Measurements from ENCODE around the gene ADORA3.

The ADORA3 gene

GRCh38 chr1:111506561-111506960 lies 3.1 kb upstream of the ADORA3 start:
- Histone ChIP-seq H3K27ac (ENCODE audit: low read depth, low read length) (no peak overlapping the region), H3K9me3 (ENCODE audit: control insufficient read depth, insufficient read depth, low read length) (no peaks in the 10 kb centered on the region), H3K4me1 (ENCODE audit: control insufficient read depth, insufficient read depth, low read length) (peaks cover 12% of the 10 kb centered on the region), H3K27me3 (ENCODE audit: control insufficient read depth, insufficient read depth, low read length) (no peaks in the 10 kb centered on the region), H3K9ac (ENCODE audit: low read depth, low read length) (no peak overlapping the region), H3K36me3 (ENCODE audit: control insufficient read depth, insufficient read depth, low read length) (no peaks in the 10 kb centered on the region), H3K4me3 (ENCODE audit: low read depth, low read length) (no peak overlapping the region)

DNA sequence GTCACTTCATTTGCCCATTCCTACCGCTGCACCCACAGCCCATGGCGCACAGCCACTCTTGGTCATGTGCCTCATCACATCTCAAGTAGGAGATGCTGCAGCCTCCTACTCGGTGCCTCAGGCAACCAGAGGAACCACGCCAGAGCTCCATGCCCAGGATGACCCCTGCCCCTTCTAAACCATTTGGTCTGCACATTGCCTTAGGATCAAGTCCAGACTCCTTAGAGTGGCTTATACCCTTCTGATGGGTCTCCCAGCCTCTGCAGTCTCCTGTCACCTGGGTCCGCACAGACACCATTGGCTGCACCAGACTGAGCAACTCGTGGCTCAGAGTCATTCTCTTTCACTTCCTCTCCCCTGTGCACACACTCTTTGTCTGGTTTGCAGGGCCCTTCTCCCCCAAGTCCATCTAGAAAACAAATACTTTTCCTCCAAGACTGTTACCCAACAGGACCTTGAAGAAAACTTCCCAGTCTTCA lies 2.2 kb upstream of the ADORA3 start:
- Histone ChIP-seq H3K9ac (ENCODE audit: low read depth, low read length) (no peak overlapping the region), H3K36me3 (ENCODE audit: control insufficient read depth, insufficient read depth, low read length) (no peaks in the 10 kb centered on the region), H3K27me3 (ENCODE audit: control insufficient read depth, insufficient read depth, low read length) (no peaks in the 10 kb centered on the region), H3K9me3 (ENCODE audit: control insufficient read depth, insufficient read depth, low read length) (no peaks in the 10 kb centered on the region), H3K4me1 (ENCODE audit: control insufficient read depth, insufficient read depth, low read length) (peaks cover 12% of the 10 kb centered on the region), H3K4me3 (ENCODE audit: low read depth, low read length) (no peak overlapping the region), H3K27ac (ENCODE audit: low read depth, low read length) (no peak overlapping the region)

DNA sequence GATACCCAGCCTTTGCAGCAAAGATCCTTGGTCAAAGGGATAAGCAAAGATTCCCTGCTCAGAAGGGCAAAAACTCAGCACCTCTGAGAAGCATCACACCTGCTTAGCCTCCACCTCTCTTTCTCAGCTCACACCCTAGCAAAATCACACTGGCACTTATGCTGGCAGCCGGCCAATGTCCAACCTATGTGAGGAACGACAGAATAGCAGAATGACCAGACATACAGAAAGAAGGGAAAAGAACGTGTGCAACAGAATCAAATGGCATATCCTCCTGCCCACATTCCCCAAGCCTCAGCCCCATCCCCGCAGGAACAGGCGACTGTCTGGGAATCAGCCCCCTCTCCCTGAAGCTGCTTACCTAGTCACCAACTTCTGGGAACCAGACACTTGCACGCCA lies 664 bp upstream of the ADORA3 start:
- Histone ChIP-seq H3K27ac (ENCODE audit: low read depth, low read length) (no peak overlapping the region), H3K4me1 (ENCODE audit: control insufficient read depth, insufficient read depth, low read length) (peaks cover 12% of the 10 kb centered on the region), H3K4me3 (ENCODE audit: low read depth, low read length) (no peak overlapping the region), H3K9me3 (ENCODE audit: control insufficient read depth, insufficient read depth, low read length) (no peaks in the 10 kb centered on the region), H3K27me3 (ENCODE audit: control insufficient read depth, insufficient read depth, low read length) (no peaks in the 10 kb centered on the region), H3K9ac (ENCODE audit: low read depth, low read length) (no peak overlapping the region), H3K36me3 (ENCODE audit: control insufficient read depth, insufficient read depth, low read length) (no peaks in the 10 kb centered on the region)

- Histone ChIP-seq H3K9ac (ENCODE audit: low read depth, low read length) (no peak overlapping the region), H3K27ac (ENCODE audit: low read depth, low read length) (no peak overlapping the region), H3K4me1 (ENCODE audit: control insufficient read depth, insufficient read depth, low read length) (no peaks in the 10 kb centered on the region), H3K27me3 (ENCODE audit: control insufficient read depth, insufficient read depth, low read length) (no peaks in the 10 kb centered on the region), H3K9me3 (ENCODE audit: control insufficient read depth, insufficient read depth, low read length) (no peaks in the 10 kb centered on the region), H3K36me3 (ENCODE audit: control insufficient read depth, insufficient read depth, low read length) (no peaks in the 10 kb centered on the region), H3K4me3 (ENCODE audit: low read depth, low read length) (no peak overlapping the region)
These were observed 1.8 kb downstream of the ADORA3 start for GRCh38 chr1:111501645-111502044.

GRCh38 chr1:111499026-111499785 lies 4.2 kb downstream of the ADORA3 start:
- Histone ChIP-seq H3K9ac (ENCODE audit: low read depth, low read length) (no peak overlapping the region), H3K36me3 (ENCODE audit: control insufficient read depth, insufficient read depth, low read length) (no peaks in the 10 kb centered on the region), H3K4me3 (ENCODE audit: low read depth, low read length) (no peak overlapping the region), H3K9me3 (ENCODE audit: control insufficient read depth, insufficient read depth, low read length) (no peaks in the 10 kb centered on the region), H3K4me1 (ENCODE audit: control insufficient read depth, insufficient read depth, low read length) (no peaks in the 10 kb centered on the region), H3K27ac (ENCODE audit: low read depth, low read length) (no peak overlapping the region), H3K27me3 (ENCODE audit: control insufficient read depth, insufficient read depth, low read length) (no peaks in the 10 kb centered on the region)

DNA sequence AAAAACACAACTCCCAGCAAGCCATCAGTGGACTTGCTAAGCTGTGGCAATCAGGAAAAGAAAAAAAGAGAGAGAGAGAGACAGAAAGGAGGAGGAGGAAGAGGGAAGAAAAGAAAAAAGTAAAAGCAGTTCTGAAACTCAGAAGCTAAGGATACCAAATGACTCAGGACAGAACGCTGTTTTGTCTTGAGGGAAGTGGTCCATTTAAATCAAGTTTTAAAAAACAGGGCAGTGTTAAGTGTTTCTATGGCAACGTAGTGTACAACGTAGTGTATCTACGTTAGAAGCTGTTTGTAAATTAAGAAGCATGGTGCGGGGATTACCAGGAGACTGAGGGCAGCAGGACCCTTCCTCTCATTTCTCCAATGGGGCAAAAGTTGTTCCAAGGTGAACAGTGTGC lies 5.8 kb downstream of the ADORA3 start:
- Histone ChIP-seq H3K27ac (ENCODE audit: low read depth, low read length) (no peak overlapping the region), H3K27me3 (ENCODE audit: control insufficient read depth, insufficient read depth, low read length) (no peaks in the 10 kb centered on the region), H3K9ac (ENCODE audit: low read depth, low read length) (no peak overlapping the region), H3K9me3 (ENCODE audit: control insufficient read depth, insufficient read depth, low read length) (no peaks in the 10 kb centered on the region), H3K4me1 (ENCODE audit: control insufficient read depth, insufficient read depth, low read length) (no peaks in the 10 kb centered on the region), H3K36me3 (ENCODE audit: control insufficient read depth, insufficient read depth, low read length) (no peaks in the 10 kb centered on the region), H3K4me3 (ENCODE audit: low read depth, low read length) (no peak overlapping the region)

GRCh38 chr1:111496398-111496797 lies 7.0 kb downstream of the ADORA3 start:
- Histone ChIP-seq H3K27ac (ENCODE audit: low read depth, low read length) (no peak overlapping the region), H3K4me1 (ENCODE audit: control insufficient read depth, insufficient read depth, low read length) (no peaks in the 10 kb centered on the region), H3K27me3 (ENCODE audit: control insufficient read depth, insufficient read depth, low read length) (no peaks in the 10 kb centered on the region), H3K4me3 (ENCODE audit: low read depth, low read length) (no peak overlapping the region), H3K9ac (ENCODE audit: low read depth, low read length) (no peak overlapping the region), H3K9me3 (ENCODE audit: control insufficient read depth, insufficient read depth, low read length) (no peaks in the 10 kb centered on the region), H3K36me3 (ENCODE audit: control insufficient read depth, insufficient read depth, low read length) (no peaks in the 10 kb centered on the region)

- Histone ChIP-seq H3K4me3 (ENCODE audit: low read depth, low read length) (no peak overlapping the region), H3K27ac (ENCODE audit: low read depth, low read length) (no peak overlapping the region), H3K27me3 (ENCODE audit: control insufficient read depth, insufficient read depth, low read length) (no peaks in the 10 kb centered on the region), H3K36me3 (ENCODE audit: control insufficient read depth, insufficient read depth, low read length) (no peaks in the 10 kb centered on the region), H3K9ac (ENCODE audit: low read depth, low read length) (no peak overlapping the region), H3K9me3 (ENCODE audit: control insufficient read depth, insufficient read depth, low read length) (no peaks in the 10 kb centered on the region), H3K4me1 (ENCODE audit: control insufficient read depth, insufficient read depth, low read length) (no peaks in the 10 kb centered on the region)
These were observed 12.4 kb downstream of the ADORA3 start for GRCh38 chr1:111491070-111491469.

DNA sequence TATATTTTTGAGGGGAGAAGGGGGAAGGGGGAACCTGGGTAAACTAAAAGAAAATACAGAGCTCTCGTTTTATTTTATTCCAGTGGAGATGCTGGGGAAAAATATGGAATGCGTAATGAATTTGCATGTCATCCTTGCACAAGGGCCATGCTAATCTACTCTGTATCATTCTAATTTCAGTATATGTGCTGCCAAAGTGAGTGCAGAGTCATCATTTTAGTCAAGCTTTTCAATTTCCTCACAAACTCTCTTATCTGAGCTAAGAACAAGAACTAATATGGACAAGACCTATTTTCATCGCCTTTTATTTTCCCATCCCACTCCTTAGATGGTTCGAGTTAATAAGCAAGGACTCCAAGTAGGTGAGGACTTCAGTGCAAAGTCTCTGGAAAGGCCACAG lies 13.2 kb downstream of the ADORA3 start:
- H3K27me3 ChIP-seq (ENCODE audit: control insufficient read depth, insufficient read depth, low read length): no peaks in the 10 kb centered on the region
- H3K4me3 ChIP-seq (ENCODE audit: low read depth, low read length): no peak overlapping the region
- no peaks in the 10 kb centered on the region for H3K4me1 ChIP-seq (ENCODE audit: control insufficient read depth, insufficient read depth, low read length)
- H3K9ac ChIP-seq (ENCODE audit: low read depth, low read length): no peak overlapping the region
- no peaks in the 10 kb centered on the region for H3K9me3 ChIP-seq (ENCODE audit: control insufficient read depth, insufficient read depth, low read length)
- no peaks in the 10 kb centered on the region for H3K36me3 ChIP-seq (ENCODE audit: control insufficient read depth, insufficient read depth, low read length)
- H3K27ac ChIP-seq (ENCODE audit: low read depth, low read length): no peak overlapping the region

DNA sequence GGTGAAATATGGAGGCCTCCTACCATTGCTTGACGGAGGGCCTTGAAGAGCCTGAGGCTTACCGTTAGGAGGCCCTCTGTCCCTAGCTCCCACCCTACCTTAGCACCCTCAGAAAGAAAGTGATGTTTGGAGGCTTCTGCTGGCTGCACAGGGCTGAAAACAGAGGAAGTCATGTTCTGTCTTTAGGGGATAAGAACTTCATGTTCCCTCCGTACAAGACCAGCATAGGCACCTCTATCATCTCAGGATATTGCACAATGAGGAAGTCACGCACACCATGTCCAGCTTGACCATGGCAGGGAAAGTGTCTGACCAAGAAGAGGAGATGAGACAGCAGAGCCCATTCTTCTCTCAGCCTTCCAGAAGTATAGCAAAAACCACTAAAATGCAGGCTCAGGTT lies 13.8 kb downstream of the ADORA3 start:
- Histone ChIP-seq H3K27ac (ENCODE audit: low read depth, low read length) (no peak overlapping the region), H3K27me3 (ENCODE audit: control insufficient read depth, insufficient read depth, low read length) (no peaks in the 10 kb centered on the region), H3K4me1 (ENCODE audit: control insufficient read depth, insufficient read depth, low read length) (no peaks in the 10 kb centered on the region), H3K4me3 (ENCODE audit: low read depth, low read length) (no peak overlapping the region), H3K9me3 (ENCODE audit: control insufficient read depth, insufficient read depth, low read length) (no peaks in the 10 kb centered on the region), H3K36me3 (ENCODE audit: control insufficient read depth, insufficient read depth, low read length) (no peaks in the 10 kb centered on the region), H3K9ac (ENCODE audit: low read depth, low read length) (no peak overlapping the region)

DNA sequence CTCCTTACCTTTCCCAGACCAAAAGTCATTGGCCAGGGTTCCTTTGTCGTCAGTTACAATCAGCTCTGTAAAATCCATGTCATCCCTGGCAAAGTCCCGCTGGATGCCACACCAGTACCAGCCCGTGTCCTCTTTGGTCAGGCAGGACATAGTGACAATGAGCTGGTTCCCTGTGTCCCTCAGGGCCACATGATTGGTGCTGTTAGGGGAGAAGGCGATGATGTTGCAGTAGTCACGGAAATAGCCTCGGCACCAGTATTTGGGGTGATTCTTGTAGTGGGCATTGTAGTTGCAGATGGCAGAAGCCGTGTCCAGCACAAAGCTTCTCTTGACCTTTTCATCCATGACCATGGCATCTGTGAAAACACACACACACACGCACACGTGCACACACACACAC lies 14.8 kb downstream of the ADORA3 start:
- Histone ChIP-seq H3K4me3 (ENCODE audit: low read depth, low read length) (no peak overlapping the region), H3K4me1 (ENCODE audit: control insufficient read depth, insufficient read depth, low read length) (no peaks in the 10 kb centered on the region), H3K27me3 (ENCODE audit: control insufficient read depth, insufficient read depth, low read length) (no peaks in the 10 kb centered on the region), H3K9ac (ENCODE audit: low read depth, low read length) (no peak overlapping the region), H3K27ac (ENCODE audit: low read depth, low read length) (no peak overlapping the region), H3K9me3 (ENCODE audit: control insufficient read depth, insufficient read depth, low read length) (no peaks in the 10 kb centered on the region), H3K36me3 (ENCODE audit: control insufficient read depth, insufficient read depth, low read length) (no peaks in the 10 kb centered on the region)

All from HUES48 (cell line).